ENCODE results near the gene GRIK4. TPM values are rescaled to one million over a fixed set of nuclear protein-coding genes. Genes with fewer than 3 reads are reported as not detected.

The GRIK4 gene
- total and polyA plus RNA-seq, 2 donors from 2014 or later, result 0.25 TPM; not detected in 1

GRCh38 chr11:120873966-120874735, 362.6 kb downstream of the GRIK4 start:
- intact Hi-C loops (cut with DNase I), result no loop called here
- H3K9ac ChIP-seq (ENCODE audit: low read length in 3 of 3), result no peak overlapping the region
- TF ChIP-seq CTCF (IDR thresholded peaks at IDR 0.05; ENCODE audit: borderline replicate concordance, extremely low read depth, insufficient read depth), result no peak
- H3K4me3 ChIP-seq (ENCODE audit: low read length in 3 of 3), result no peak overlapping the region
- no peaks in the 10 kb centered on the region for H3K27me3 ChIP-seq (ENCODE audit: control insufficient read depth, insufficient read depth, low read length)
- FAIRE-seq (no peak), DNase-seq (no peak)
- H3K9me3 ChIP-seq (ENCODE audit: control insufficient read depth in 2 of 3, insufficient read depth in 1 of 3, low read length in 3 of 3), result no peaks in the 10 kb centered on the region
- no peaks in the 10 kb centered on the region for H3K36me3 ChIP-seq (ENCODE audit: control insufficient read depth in 2 of 3, insufficient read depth in 3 of 3, low read length in 3 of 3)
- H3K4me1 ChIP-seq (ENCODE audit: control insufficient read depth in 2 of 3, insufficient read depth in 2 of 3, low read depth in 1 of 3, low read length in 3 of 3), result no peaks in the 10 kb centered on the region
- no peak overlapping the region for H3K27ac ChIP-seq (ENCODE audit: low read depth in 2 of 2, low read length in 2 of 2)

- no peak for TF ChIP-seq CTCF (IDR thresholded peaks at IDR 0.05; ENCODE audit: borderline replicate concordance, extremely low read depth, insufficient read depth)
- Histone ChIP-seq H3K9me3 (ENCODE audit: control insufficient read depth in 2 of 3, insufficient read depth in 1 of 3, low read length in 3 of 3) (no peaks in the 10 kb centered on the region), H3K4me3 (ENCODE audit: low read length in 3 of 3) (no peak overlapping the region), H3K27me3 (ENCODE audit: control insufficient read depth, insufficient read depth, low read length) (no peaks in the 10 kb centered on the region), H3K36me3 (ENCODE audit: control insufficient read depth in 2 of 3, insufficient read depth in 3 of 3, low read length in 3 of 3) (no peaks in the 10 kb centered on the region), H3K4me1 (ENCODE audit: control insufficient read depth in 2 of 3, insufficient read depth in 2 of 3, low read depth in 1 of 3, low read length in 3 of 3) (no peaks in the 10 kb centered on the region), H3K9ac (ENCODE audit: low read length in 3 of 3) (no peak overlapping the region), H3K27ac (ENCODE audit: low read depth in 2 of 2, low read length in 2 of 2) (no peak overlapping the region)
- intact Hi-C loops (cut with DNase I), result no loop called here
- DNase-seq (no peak), FAIRE-seq (no peak)
These were observed 364.4 kb downstream of the GRIK4 start for GRCh38 chr11:120875986-120876385.

DNA sequence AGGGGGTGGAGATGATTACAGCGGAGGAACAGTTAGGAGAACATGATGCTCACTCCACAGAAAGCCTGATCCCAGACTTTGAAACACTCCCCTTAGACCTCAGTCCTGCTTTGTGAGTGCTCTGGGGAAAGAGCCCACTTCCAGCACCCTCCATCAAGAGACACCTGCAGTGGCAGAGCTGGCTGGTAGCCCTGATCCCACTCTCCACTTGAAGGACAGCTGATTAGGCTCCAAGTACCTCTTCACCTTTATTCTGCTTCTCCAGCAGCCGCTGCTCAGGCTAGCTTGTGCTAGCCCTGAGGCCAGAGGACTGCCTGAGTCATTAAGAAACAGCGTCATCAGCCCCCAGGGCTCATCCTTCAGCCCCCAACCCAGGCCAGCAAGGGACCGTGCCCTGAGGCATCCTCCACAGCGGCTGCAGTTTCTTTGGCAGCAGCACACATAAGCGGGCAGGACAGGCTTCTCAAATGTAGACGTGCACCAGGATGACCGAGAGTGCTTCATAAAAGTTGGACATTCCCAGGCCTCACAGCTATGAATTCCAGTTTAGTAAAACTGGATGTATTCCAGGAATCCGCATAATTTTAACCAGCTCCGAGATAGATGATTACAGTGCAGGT, 366.3 kb downstream of the GRIK4 start:
- H3K4me3 ChIP-seq (ENCODE audit: low read length in 3 of 3), result no peak overlapping the region
- TF ChIP-seq CTCF (IDR thresholded peaks at IDR 0.05; ENCODE audit: borderline replicate concordance, extremely low read depth, insufficient read depth), result no peak
- no peak overlapping the region for H3K27ac ChIP-seq (ENCODE audit: low read depth in 2 of 2, low read length in 2 of 2)
- H3K9ac ChIP-seq (ENCODE audit: low read length in 3 of 3), result no peak overlapping the region
- H3K27me3 ChIP-seq (ENCODE audit: control insufficient read depth, insufficient read depth, low read length), result no peaks in the 10 kb centered on the region
- DNase-seq (no peak), FAIRE-seq (no peak)
- no peaks in the 10 kb centered on the region for H3K36me3 ChIP-seq (ENCODE audit: control insufficient read depth in 2 of 3, insufficient read depth in 3 of 3, low read length in 3 of 3)
- no peaks in the 10 kb centered on the region for H3K9me3 ChIP-seq (ENCODE audit: control insufficient read depth in 2 of 3, insufficient read depth in 1 of 3, low read length in 3 of 3)
- H3K4me1 ChIP-seq (ENCODE audit: control insufficient read depth in 2 of 3, insufficient read depth in 2 of 3, low read depth in 1 of 3, low read length in 3 of 3), result peaks cover 0 to 5% (median 0%) of the 10 kb centered on the region in 3 donors
- intact Hi-C loops (cut with DNase I), result no loop called here

All from kidney (tissue), 14 donors.